ENCODE measurements around the gene LRRC8A. TPM values are rescaled to one million over a fixed set of nuclear protein-coding genes. Genes with fewer than 3 reads are reported as not detected.
"Not testable (repeated sequence)": the region's sequence is repeated elsewhere in the genome, so short reads cannot be mapped to it uniquely, and the experiment has no call there.

Gene LRRC8A
- total RNA-seq, 4 donors from 2014 or later = 39.5 to 94.2 (median 55.6) TPM

DNA sequence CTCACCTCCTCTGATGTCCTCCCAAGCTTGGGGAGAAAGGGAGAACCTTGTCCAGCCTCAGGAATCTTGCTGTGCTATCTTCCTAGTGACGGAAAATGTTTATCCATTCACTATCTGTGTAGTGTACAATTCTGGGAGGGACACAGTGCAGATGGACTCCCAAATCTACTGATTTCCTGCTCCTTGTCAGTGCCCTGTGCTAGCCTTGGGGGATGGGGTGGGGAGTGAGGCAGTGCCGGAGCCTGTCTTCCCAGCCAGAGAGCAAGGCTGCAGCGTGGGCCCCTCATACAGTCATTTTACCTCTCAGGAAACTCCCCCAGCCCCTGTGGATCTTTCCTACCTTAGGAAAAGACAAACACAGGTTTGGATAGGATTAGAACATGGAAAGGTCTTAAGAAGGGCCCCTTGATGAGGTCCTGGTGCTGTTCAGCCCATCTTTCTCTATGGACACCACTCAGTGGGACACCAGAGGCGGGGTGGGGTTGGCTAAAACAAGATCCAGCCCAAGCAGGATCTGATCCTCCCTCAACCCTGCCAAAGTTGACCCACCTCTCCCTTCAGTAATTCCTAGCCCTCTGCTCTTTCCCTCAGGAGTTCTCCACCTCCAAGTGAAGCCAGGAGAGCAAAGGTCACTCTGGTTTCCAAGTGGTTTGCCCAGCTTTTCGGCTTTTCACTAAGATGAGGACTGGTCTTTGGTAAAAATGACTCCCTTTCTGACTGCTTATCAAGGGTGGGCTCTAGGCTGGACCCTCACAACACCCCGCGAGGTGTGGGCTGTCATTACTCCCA lies 62.1 kb downstream of the LRRC8A start:
- peak overlapping the region in 1 of 4 donors; percentile 16 for H3K27ac ChIP-seq (replicated peaks in 1 of 4)
- DNase-seq (ENCODE audit: extremely low spot score) = no peak
- H3K4me3 ChIP-seq = no peak overlapping the region
- peaks cover 43 to 55% (median 49%) of the 10 kb centered on the region in 4 donors for H3K4me1 ChIP-seq
- H3K9me3 ChIP-seq = no peaks in the 10 kb centered on the region
- H3K36me3 ChIP-seq = peaks cover 0 to 40% (median 23%) of the 10 kb centered on the region in 4 donors
- H3K27me3 ChIP-seq = no peaks in the 10 kb centered on the region
- WGBS = 100% methylated on average over 5 of the region's 7 CpGs
- intact Hi-C loops (cut with DNase I) = no loop called here
- no peak for TF ChIP-seq POLR2AphosphoS5 (IDR thresholded peaks at IDR 0.05)
- TF ChIP-seq POLR2A (IDR thresholded peaks at IDR 0.05; ENCODE audit: low read depth) = no peak
- TF ChIP-seq, protein P1, sequence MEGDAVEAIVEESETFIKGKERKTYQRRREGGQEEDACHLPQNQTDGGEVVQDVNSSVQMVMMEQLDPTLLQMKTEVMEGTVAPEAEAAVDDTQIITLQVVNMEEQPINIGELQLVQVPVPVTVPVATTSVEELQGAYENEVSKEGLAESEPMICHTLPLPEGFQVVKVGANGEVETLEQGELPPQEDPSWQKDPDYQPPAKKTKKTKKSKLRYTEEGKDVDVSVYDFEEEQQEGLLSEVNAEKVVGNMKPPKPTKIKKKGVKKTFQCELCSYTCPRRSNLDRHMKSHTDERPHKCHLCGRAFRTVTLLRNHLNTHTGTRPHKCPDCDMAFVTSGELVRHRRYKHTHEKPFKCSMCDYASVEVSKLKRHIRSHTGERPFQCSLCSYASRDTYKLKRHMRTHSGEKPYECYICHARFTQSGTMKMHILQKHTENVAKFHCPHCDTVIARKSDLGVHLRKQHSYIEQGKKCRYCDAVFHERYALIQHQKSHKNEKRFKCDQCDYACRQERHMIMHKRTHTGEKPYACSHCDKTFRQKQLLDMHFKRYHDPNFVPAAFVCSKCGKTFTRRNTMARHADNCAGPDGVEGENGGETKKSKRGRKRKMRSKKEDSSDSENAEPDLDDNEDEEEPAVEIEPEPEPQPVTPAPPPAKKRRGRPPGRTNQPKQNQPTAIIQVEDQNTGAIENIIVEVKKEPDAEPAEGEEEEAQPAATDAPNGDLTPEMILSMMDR (IDR thresholded peaks at IDR 0.05) = no peak
- TF ChIP-seq EP300 (IDR thresholded peaks at IDR 0.05) = no peak

DNA sequence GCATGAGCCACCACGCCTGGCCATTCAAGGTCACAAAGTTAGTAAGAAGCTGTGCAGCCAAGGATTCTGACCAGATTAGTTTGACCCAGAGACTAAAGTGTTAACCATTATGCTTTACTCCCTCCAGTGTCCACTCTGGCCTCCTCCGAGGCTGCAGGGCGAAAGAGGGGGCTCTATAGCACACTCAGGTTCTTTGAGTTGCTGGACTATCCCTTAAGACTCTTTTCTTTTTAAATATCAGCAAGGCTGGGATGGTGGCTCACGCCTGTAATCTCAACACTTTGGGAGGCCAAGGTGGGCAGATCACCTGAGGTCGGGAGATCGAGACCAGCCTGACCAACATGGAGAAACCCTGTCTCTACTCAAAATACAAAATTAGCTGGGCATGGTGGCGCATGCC lies 63.0 kb downstream of the LRRC8A start:
- H3K27ac ChIP-seq (replicated peaks in 1 of 4); H3K4me3 ChIP-seq; H3K9me3 ChIP-seq; H3K27me3 ChIP-seq; DNase-seq (ENCODE audit: extremely low spot score); intact Hi-C loops (cut with DNase I): not testable (repeated sequence)
- peaks cover 0 to 41% (median 29%) of the 10 kb centered on the region in 4 donors for H3K36me3 ChIP-seq
- H3K4me1 ChIP-seq = peaks cover 44 to 55% (median 52%) of the 10 kb centered on the region in 4 donors
- WGBS = 90% methylated on average over 7 of the region's 7 CpGs

- H3K27ac ChIP-seq (replicated peaks in 1 of 4) = no peak overlapping the region
- 97% methylated on average over 17 of the region's 19 CpGs for WGBS
- H3K9me3 ChIP-seq = no peaks in the 10 kb centered on the region
- peak overlapping the region in 2 of 4 donors; percentile 90 to 93 for H3K4me3 ChIP-seq
- H3K27me3 ChIP-seq = no peaks in the 10 kb centered on the region
- peaks cover 0 to 49% (median 37%) of the 10 kb centered on the region in 4 donors for H3K36me3 ChIP-seq
- no peak for TF ChIP-seq EP300 (IDR thresholded peaks at IDR 0.05)
- intact Hi-C loops (cut with DNase I) = no loop called here
- no peak for DNase-seq (ENCODE audit: extremely low spot score)
- peaks cover 36 to 46% (median 44%) of the 10 kb centered on the region in 4 donors for H3K4me1 ChIP-seq
Measured at GRCh38 chr9:128945798-128946501, 64.0 kb downstream of the LRRC8A start.

GRCh38 chr9:128946571-128947276 lies 64.8 kb downstream of the LRRC8A start:
- H3K4me1 ChIP-seq = peaks cover 28 to 40% (median 36%) of the 10 kb centered on the region in 4 donors
- peak overlapping the region; percentile 92 to 99 (median 97) for H3K27ac ChIP-seq (replicated peaks in 1 of 4)
- peaks cover 0 to 49% (median 32%) of the 10 kb centered on the region in 4 donors for H3K36me3 ChIP-seq
- DNase-seq (ENCODE audit: extremely low spot score) = no peak
- peak overlapping the region; percentile 86 to 98 (median 92) for H3K4me3 ChIP-seq
- no peaks in the 10 kb centered on the region for H3K9me3 ChIP-seq
- intact Hi-C loops (cut with DNase I) = no loop called here
- WGBS = 54% methylated on average over 13 of the region's 30 CpGs
- no peaks in the 10 kb centered on the region for H3K27me3 ChIP-seq
- TF ChIP-seq, protein P1 (IDR thresholded peaks at IDR 0.05) = no peak
- TF ChIP-seq POLR2AphosphoS5 (IDR thresholded peaks at IDR 0.05) (no peak), EP300 (IDR thresholded peaks at IDR 0.05) (no peak), POLR2A (IDR thresholded peaks at IDR 0.05; ENCODE audit: low read depth) (no peak)

- Histone ChIP-seq H3K27me3 (no peaks in the 10 kb centered on the region), H3K9me3 (no peaks in the 10 kb centered on the region), H3K4me1 (peaks cover 28 to 37% (median 33%) of the 10 kb centered on the region in 4 donors), H3K36me3 (peaks cover 0 to 50% (median 32%) of the 10 kb centered on the region in 4 donors), H3K4me3 (peak overlapping the region; percentile 86 to 98 (median 92)), H3K27ac (replicated peaks in 1 of 4) (peak overlapping the region; percentile 92 to 99 (median 97))
- no CpG with 5 or more reads among the region's 20 CpGs for WGBS
- DNase-seq (ENCODE audit: extremely low spot score) = no peak
- no peak for TF ChIP-seq EP300 (IDR thresholded peaks at IDR 0.05)
- TF ChIP-seq POLR2A (IDR thresholded peaks at IDR 0.05; ENCODE audit: low read depth) = no peak
- intact Hi-C loops (cut with DNase I) = no loop called here
Measured at GRCh38 chr9:128947277-128947526, 65.3 kb downstream of the LRRC8A start.
